GM11168 (cell line): ENCODE results near the gene IL6ST.

Experiments used
- in situ Hi-C: fragments of 300-500 bp; cut with MboI; formaldehyde crosslinking; loops from one replicate; pipeline ENCODE4 v1.12.0; 2022; ENCODE audit warnings: low sequenced_read_pairs; ENCODE audit not compliant: unreplicated experiment

Gene IL6ST

DNA sequence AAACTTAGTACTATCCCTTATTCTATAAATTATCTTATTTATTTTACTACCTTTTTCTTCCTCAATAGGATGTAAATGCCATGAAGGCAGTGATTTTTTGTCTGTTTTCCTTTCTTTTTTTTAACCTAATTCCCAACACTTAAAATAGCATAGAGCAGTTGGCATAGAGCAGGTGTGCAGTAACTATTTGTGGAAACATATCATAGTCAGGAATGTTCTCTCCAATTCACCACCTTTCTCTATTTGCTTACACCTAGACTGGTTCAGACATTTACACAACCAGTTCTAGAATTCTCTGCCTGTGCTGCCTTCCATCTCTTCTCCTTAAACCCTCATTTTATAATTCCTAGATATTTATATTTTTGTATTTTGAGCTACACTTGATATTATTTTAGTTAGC, 94.0 kb downstream of the IL6ST start:
- in situ Hi-C loops, result no loop called here

DNA sequence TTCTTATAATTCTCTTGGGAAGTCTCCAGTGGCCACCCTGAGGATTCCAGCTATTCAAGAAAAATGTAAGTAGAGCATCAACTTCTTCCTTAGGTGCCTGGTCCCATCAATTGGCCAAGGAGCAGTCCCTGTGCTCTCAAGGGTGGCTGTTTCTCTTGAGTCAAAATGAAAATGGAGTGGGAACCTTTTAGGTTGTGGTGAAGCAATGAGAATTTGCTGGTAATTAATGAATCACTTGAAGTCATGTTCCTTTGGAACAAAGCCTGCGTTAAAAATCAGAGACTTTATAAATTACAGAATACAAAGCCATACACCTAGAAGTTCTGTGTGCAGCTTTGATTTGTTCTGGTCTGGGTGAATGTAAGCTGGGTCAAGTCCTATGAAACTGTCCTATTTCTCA, 94.7 kb downstream of the IL6ST start:
- in situ Hi-C loops, result no loop called here

DNA sequence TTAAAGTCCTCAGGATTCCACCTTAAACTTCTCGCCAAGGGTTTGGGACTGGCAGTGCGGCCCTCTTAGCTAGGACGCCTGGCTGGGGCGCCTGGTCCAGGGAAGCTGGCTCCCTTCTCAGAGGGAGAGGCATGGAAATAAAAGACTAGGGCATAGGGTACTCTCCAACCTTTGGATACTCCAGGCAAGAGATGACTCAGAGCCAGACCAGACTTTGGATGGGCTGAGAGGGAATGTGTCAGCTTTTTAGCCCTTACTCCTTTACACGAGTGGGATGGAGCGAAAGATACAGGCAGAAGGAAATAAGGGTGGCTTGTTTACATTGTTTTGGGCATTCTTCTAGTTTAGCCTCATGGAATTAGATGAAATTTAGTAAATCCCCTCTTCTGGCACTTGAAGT, 95.4 kb downstream of the IL6ST start:
- in situ Hi-C loops, result no loop called here

DNA sequence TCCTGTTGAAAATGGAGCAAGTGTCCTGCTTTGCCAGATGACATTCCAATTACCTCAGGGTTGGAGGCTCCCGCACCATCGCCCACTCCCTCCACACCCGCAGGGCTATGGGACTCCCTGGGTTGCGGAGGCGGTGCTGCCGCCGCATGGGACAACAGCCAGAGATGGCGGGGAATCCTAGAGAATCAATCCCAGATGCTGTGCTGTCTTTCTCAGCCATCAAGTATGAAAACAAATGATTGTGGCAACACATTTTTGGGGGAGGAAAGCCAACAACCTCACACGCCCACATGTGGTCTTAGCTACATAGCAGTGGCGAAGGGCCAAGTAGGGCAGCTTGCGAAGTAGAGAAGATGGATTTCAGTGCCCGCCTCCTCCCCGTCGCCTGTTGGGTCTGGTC, 96.9 kb downstream of the IL6ST start:
- in situ Hi-C loops, result no loop called here

DNA sequence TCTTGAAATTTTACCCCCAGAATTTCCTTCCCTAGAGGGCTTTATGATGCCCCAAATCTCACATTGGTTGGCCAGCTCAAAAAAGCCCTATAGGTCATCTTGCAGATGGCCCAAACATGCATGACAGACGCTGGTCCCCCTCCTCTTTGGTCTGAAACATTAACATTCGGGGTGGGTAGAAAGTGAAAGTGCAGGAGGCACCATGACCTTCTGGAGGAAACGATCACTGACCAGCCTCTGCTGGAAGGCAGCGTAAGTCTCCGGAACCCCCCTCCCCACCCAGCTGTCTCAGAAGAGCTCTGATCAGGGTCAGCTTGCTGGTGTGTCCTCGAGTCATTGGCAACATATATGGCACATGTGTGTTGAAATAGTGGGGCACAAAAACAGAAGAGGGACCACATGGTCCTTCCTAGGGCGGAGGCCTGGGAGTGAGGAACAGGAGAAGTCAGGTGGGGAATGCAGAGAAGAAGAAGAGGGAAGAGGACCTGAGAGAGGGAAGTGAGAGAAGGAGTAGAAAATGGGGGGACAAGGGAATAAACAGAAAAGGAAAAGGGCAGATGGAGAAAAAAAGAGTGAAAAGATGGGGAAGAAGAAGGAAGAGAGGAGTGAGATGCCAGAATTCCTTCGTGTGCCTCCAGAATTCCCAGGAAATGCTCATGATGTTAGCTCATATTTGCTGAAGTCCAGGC, 97.4 kb downstream of the IL6ST start:
- in situ Hi-C loops, result no loop called here

DNA sequence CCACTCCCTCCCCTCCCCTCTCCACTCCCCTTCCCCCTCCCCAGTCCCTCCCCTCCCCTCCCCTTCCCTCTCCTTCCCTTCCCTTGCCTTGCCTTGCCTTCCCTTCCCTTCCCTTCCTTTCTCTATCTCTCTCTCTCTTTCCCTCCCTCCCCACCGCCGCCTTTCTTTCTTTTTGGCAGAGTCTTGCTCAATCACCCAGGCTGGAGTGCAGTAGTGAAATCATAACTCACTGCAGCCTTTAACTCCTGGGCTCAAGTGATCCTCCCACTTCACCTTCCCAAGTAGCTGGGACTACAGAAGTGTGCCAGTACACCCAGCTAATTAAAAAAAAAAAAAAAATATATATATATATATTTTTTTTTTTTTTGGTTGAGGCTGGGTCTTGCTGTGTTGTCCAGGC, 98.1 kb downstream of the IL6ST start:
- in situ Hi-C loops, result no loop called here

DNA sequence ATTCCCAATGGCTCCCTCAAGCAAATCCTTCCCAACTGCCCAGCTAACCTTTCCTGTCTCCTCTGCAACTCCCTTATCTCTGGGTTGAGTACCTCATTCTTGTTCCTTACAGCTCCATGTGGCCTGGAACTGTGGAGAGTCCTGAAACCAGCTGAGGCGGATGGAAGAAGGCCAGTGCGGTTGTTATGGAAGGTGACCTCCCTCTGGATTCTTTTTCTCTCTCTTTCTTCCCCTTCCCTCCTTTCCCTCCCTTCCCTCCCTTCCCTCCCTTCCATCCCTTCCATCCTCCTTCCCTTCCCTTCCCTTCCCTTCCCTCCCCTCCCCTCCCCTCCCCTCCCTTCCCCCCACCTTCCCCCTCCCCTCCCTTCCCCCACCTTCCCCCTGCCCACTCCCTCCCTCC, 98.5 kb downstream of the IL6ST start:
- in situ Hi-C loops, result no loop called here

DNA sequence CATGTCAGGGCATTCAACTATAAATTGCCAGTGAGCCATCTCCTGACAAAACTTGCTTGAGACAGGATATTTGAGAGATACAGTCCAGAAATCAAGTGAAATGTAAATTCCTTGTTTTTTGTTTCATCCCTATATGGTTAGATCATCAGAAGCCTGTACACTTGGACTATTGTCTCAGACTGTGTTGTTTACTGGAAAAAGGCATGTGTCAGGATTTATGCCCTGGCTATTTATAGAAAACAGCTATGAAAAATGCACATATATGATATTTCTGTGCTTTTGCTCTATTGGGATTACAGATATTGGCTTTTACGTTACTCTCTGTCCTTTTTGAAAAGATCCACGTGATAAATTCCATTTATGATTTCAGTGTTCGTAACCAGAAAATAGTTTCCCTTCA, 99.4 kb downstream of the IL6ST start:
- in situ Hi-C loops, result no loop called here

DNA sequence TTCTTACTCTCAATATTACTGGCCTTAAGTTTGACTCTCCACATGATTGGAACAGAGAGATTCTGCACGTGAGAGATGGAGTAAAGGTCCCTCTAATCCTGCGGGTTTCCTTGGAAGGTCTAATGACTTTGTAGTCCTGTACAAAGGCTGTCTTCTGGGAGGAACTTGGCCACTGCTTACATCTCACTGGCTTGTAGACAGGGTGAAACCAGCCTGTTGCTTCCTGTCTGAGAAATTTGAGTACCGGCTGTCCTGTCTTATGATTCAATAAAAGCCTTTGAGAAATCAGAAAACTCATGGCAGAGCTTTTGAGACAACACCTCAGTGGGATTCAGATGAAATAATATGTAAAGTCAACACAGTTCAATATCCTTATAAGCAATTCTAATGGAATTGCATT, 100.6 kb downstream of the IL6ST start:
- in situ Hi-C loops, result no loop called here

DNA sequence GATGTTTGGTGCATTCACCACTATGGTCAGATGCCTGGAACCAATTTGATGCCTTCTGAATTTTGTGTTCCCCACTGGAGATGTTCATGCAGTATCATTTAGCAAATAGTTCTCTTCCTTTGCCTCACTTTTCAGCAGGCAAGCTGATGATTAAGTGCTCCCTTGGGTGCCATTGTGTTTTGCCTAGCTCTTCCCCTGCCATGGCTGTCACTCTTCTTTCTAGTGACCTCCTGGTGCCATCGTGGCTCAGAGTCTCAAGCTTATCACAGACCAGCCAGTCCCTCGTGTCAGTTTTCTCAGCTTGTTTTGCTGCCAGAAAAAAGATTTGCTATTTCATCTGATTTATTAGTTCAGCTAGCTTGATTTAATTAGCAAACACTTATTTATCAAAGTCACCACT, 102.3 kb downstream of the IL6ST start:
- in situ Hi-C loops, result no loop called here

DNA sequence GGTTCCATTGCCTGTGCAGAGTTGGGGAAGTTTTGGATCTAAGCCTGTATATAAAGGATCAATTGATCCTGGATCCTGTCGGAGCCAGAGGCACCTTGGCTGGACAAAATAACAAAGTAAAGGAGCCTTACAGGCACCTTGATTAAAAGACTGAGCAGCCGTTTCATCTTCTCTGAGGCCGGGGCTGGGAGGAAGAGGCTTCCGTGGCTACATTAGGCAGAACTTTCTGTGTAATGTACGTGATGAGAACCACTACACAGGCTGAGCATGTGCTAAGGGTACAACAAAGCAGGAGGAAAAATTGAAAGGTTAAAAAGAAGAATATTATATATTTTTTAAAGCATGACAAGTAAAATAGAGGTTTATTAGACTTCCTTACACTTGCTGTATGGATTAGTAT, 106.6 kb downstream of the IL6ST start:
- in situ Hi-C loops, result no loop called here

DNA sequence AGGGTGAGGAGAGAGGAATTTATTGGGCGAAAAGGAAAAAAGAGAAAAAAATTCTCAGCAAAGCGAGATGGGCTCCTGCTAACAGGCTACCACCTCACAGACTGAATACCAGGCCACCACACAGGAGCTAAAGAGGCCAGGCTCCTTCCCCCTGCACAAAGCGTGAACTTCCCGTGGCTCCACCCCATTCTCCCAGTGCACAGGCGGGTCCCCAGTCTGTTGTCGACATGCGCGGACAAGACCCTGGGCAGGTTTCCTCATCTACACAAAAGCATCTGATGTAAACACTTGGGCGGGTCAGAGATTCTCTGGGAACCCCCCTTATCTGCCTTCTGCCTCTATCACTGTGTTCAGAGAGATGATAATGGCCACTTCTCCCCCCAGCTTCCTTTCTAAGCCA, 109.4 kb downstream of the IL6ST start:
- in situ Hi-C loops, result no loop called here
